ENCODE data around the gene AMOTL2.

AMOTL2 gene

GRCh38 chr3:134345202-134345601, 29.0 kb downstream of the AMOTL2 start:
- Mint-ChIP-seq H3K4me1 (no peaks in the 10 kb centered on the region), H3K27me3 (peaks cover 6% of the 10 kb centered on the region), H3K9me3 (peaks cover 5% of the 10 kb centered on the region), H3K36me3 (no peaks in the 10 kb centered on the region), H3K27ac (no peak overlapping the region), H3K4me3 (no peak overlapping the region)
- CTCF ChIA-PET: interaction anchor here (1.0 to 1.1 kb wide), 2 partner anchors 18 to 37 kb away, joined by 3 read pairs; no protein-coding TSS in a partner anchor
- DNase-seq: no peak

- peaks cover 5% of the 10 kb centered on the region for H3K9me3 Mint-ChIP-seq
- no peak overlapping the region for H3K4me3 Mint-ChIP-seq
- no peak for DNase-seq
- no peak overlapping the region for H3K27ac Mint-ChIP-seq
- H3K36me3 Mint-ChIP-seq: no peaks in the 10 kb centered on the region
- H3K27me3 Mint-ChIP-seq: peaks cover 10% of the 10 kb centered on the region
- CTCF ChIA-PET: no interaction called here
- no peaks in the 10 kb centered on the region for H3K4me1 Mint-ChIP-seq
Observed at GRCh38 chr3:134344560-134344959, 29.7 kb downstream of the AMOTL2 start.

GRCh38 chr3:134342259-134342658, 32.0 kb downstream of the AMOTL2 start:
- Mint-ChIP-seq H3K27ac (no peak overlapping the region), H3K4me1 (no peaks in the 10 kb centered on the region), H3K4me3 (no peak overlapping the region), H3K9me3 (peaks cover 5% of the 10 kb centered on the region), H3K36me3 (no peaks in the 10 kb centered on the region), H3K27me3 (peaks cover 12% of the 10 kb centered on the region)
- CTCF ChIA-PET: no interaction called here
- no peak for DNase-seq

- no peak overlapping the region for H3K27ac Mint-ChIP-seq
- DNase-seq: no peak
- no peak overlapping the region for H3K4me3 Mint-ChIP-seq
- peaks cover under 1% of the 10 kb centered on the region for H3K9me3 Mint-ChIP-seq
- H3K27me3 Mint-ChIP-seq: peaks cover 12% of the 10 kb centered on the region
- no peaks in the 10 kb centered on the region for H3K4me1 Mint-ChIP-seq
- no peaks in the 10 kb centered on the region for H3K36me3 Mint-ChIP-seq
- CTCF ChIA-PET: no interaction called here
Observed at GRCh38 chr3:134341389-134341788, 32.9 kb downstream of the AMOTL2 start.

- no peaks in the 10 kb centered on the region for H3K36me3 Mint-ChIP-seq
Observed at GRCh38 chr3:134340982-134341365, 33.3 kb downstream of the AMOTL2 start.

GRCh38 chr3:134340362-134340981, 33.8 kb downstream of the AMOTL2 start:
- Mint-ChIP-seq H3K36me3 (no peaks in the 10 kb centered on the region), H3K9me3 (no peaks in the 10 kb centered on the region), H3K4me1 (no peaks in the 10 kb centered on the region), H3K27me3 (peaks cover 12% of the 10 kb centered on the region), H3K27ac (no peak overlapping the region), H3K4me3 (no peak overlapping the region)
- CTCF ChIA-PET: no interaction called here
- DNase-seq: no peak

More at GRCh38 chr3:134340982-134341365, 33.3 kb downstream of the AMOTL2 start:
- no peak for DNase-seq
- Mint-ChIP-seq H3K4me3 (no peak overlapping the region), H3K4me1 (no peaks in the 10 kb centered on the region), H3K9me3 (no peaks in the 10 kb centered on the region), H3K27ac (no peak overlapping the region), H3K27me3 (peaks cover 12% of the 10 kb centered on the region)
- CTCF ChIA-PET: no interaction called here

- Mint-ChIP-seq H3K27me3 (peaks cover 10% of the 10 kb centered on the region), H3K9me3 (no peaks in the 10 kb centered on the region), H3K4me3 (no peak overlapping the region), H3K36me3 (no peaks in the 10 kb centered on the region), H3K27ac (no peak overlapping the region), H3K4me1 (no peaks in the 10 kb centered on the region)
- DNase-seq: no peak
- CTCF ChIA-PET: no interaction called here
Observed at GRCh38 chr3:134339913-134340312, 34.3 kb downstream of the AMOTL2 start.

DNA sequence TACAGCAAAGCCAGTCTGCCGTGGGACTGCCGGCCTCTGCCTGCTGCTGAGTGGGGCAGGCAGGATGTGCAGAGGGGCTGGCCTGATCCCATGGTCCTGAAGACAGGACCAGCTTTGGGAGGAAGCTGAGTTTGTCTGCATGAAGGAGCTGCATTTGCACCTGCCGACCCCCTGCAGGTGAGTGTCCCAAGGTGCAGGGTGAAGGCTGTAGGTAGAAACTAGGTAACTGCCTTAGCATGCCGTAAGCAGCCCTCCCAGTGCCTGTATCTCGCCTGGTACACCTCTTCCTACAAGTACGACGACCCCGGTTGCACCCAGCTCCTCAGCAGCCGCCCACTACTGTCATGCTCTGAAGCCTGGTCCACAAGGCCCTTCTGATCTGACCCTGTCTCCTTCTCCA, 34.9 kb downstream of the AMOTL2 start:
- CTCF ChIA-PET: interaction anchor here (0.9 to 1.8 kb wide), 2 partner anchors 32 to 128 kb away, joined by 3 to 4 read pairs; no protein-coding TSS in a partner anchor
- Mint-ChIP-seq H3K27me3 (peaks cover 14% of the 10 kb centered on the region), H3K4me3 (no peak overlapping the region), H3K9me3 (no peaks in the 10 kb centered on the region), H3K4me1 (no peaks in the 10 kb centered on the region), H3K36me3 (no peaks in the 10 kb centered on the region), H3K27ac (no peak overlapping the region)
- DNase-seq: no peak

DNA sequence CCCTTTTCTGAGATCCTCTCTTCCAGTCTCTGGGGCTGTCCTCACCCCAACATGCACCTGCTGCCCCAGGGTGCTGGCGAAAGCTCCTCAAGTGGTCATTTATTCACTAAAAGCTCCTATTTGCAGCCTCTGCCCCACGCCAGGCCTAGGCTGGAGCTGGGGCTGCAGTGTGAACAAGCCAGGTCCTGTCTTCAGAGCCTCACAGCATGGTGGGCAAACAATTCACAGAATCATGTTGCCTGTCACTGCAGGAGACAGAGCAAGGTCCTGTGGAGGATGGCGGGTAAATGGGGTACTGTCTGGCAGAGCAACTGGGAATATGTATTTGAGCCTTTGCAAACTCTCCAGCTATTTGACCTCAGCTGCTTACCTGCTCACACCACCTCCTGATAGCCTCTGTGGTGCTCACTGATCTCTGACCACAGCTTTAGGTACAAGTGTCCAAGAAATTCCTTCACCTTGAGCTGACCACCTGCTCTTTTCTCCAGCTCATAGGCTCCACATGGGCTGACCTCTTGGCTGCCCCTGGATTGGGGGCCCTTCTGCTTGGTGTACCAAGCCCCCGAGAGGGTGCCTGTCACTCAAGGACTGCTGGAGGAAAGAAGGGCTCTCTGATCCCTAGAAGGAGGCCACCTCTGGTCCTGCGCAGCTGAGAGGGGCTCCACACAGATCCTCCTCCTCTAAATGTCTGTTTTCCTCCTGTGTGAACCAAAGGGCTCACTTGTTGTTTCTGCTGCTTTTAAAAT, 35.6 kb downstream of the AMOTL2 start:
- no peak for DNase-seq
- Mint-ChIP-seq H3K36me3 (no peaks in the 10 kb centered on the region), H3K27me3 (peaks cover 20% of the 10 kb centered on the region), H3K27ac (no peak overlapping the region), H3K4me1 (no peaks in the 10 kb centered on the region), H3K9me3 (no peaks in the 10 kb centered on the region), H3K4me3 (no peak overlapping the region)
- CTCF ChIA-PET: interaction anchor here (0.9 to 1.8 kb wide), 3 partner anchors 31 to 144 kb away, joined by 3 to 4 read pairs (median 3); no protein-coding TSS in a partner anchor

DNA sequence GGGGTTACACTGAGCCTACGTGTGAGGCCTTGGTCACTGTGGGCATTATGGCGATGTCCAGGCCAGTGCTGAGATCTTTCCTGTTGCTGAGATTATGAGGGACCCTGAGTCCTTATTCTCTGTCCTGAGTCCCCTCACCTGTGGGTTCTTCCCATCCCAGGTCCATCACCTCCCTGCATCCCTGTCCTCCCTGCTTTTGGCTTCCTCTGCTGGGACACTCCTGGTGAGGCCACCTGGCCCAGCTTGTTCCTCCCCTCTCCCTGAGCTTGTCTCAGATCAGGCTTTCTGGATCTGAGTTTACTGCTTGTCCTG, 36.1 kb downstream of the AMOTL2 start:
- CTCF ChIA-PET: interaction anchor here (0.9 to 1.8 kb wide), 3 partner anchors 31 to 144 kb away, joined by 3 to 4 read pairs (median 3); no protein-coding TSS in a partner anchor
- no peaks in the 10 kb centered on the region for H3K36me3 Mint-ChIP-seq

GRCh38 chr3:134337511-134338200, 36.6 kb downstream of the AMOTL2 start:
- DNase-seq: no peak
- no peaks in the 10 kb centered on the region for H3K36me3 Mint-ChIP-seq
- H3K27me3 Mint-ChIP-seq: peaks cover 20% of the 10 kb centered on the region
- H3K4me1 Mint-ChIP-seq: no peaks in the 10 kb centered on the region
- H3K27ac Mint-ChIP-seq: no peak overlapping the region
- CTCF ChIA-PET: interaction anchor here (0.8 to 1.8 kb wide), 3 partner anchors 30 to 145 kb away, joined by 3 to 4 read pairs (median 4); no protein-coding TSS in a partner anchor
- no peaks in the 10 kb centered on the region for H3K9me3 Mint-ChIP-seq
- no peak overlapping the region for H3K4me3 Mint-ChIP-seq

More for the DNA sequence above, 36.1 kb downstream of the AMOTL2 start:
- H3K4me3 Mint-ChIP-seq: no peak overlapping the region
- no peaks in the 10 kb centered on the region for H3K4me1 Mint-ChIP-seq
- H3K27me3 Mint-ChIP-seq: peaks cover 20% of the 10 kb centered on the region
- no peak overlapping the region for H3K27ac Mint-ChIP-seq
- no peaks in the 10 kb centered on the region for H3K9me3 Mint-ChIP-seq
- no peak for DNase-seq

DNA sequence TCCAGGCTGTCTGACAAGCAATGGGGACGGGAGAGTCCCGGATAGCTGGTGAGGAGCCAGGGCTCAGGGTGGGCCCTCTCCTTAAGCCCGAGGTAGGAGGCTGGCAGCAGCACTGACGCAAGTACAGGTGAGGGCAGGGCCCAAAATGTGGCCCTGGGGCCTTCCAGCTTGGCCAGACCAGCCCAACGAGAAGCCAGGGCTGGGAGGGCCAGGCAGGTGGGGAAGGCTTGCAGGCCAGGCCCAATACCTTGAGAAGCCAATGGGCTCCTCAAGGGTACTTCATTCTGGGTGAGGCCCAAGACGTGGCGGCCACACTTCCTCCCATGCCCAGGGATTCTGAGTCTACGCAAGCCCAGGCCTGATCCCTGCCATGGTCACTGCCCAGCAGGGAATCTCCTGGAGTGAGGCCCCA, 37.2 kb downstream of the AMOTL2 start:
- Mint-ChIP-seq H3K4me3 (no peak overlapping the region), H3K4me1 (no peaks in the 10 kb centered on the region), H3K9me3 (no peaks in the 10 kb centered on the region), H3K36me3 (no peaks in the 10 kb centered on the region), H3K27me3 (peaks cover 20% of the 10 kb centered on the region), H3K27ac (no peak overlapping the region)
- CTCF ChIA-PET: interaction anchor here (0.8 kb wide), 1 partner anchor 41 kb away, joined by 4 read pairs; no protein-coding TSS in a partner anchor
- DNase-seq: no peak

DNA sequence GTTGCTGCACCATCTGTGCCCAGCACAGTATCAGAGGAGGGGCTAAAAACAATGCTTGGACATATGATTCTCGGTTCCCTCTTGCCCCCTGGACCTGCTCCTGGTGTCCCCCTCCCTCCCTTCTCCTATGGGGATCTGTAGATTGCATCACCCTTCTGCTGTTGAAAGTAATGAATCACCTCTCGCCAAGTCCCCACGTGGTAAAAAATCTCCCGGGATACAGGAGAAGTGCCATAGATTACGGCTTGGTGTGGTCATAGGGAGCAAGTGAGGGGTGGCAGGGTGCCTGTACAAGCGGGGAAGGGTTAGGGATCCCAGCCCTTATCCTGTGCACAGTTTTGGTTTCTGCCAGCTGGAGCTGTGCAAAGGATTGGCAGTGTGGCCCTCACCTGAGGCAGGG, 37.7 kb downstream of the AMOTL2 start:
- peaks cover 20% of the 10 kb centered on the region for H3K27me3 Mint-ChIP-seq
- H3K27ac Mint-ChIP-seq: no peak overlapping the region
- no peaks in the 10 kb centered on the region for H3K36me3 Mint-ChIP-seq
- DNase-seq: no peak
- H3K4me1 Mint-ChIP-seq: no peaks in the 10 kb centered on the region
- no peaks in the 10 kb centered on the region for H3K9me3 Mint-ChIP-seq
- H3K4me3 Mint-ChIP-seq: no peak overlapping the region
- CTCF ChIA-PET: interaction anchor here (0.8 kb wide), 1 partner anchor 42 kb away, joined by 4 read pairs; no protein-coding TSS in a partner anchor

- H3K4me1 Mint-ChIP-seq: no peaks in the 10 kb centered on the region
- CTCF ChIA-PET: no interaction called here
- no peaks in the 10 kb centered on the region for H3K9me3 Mint-ChIP-seq
- H3K27ac Mint-ChIP-seq: no peak overlapping the region
- DNase-seq: no peak
- H3K27me3 Mint-ChIP-seq: peaks cover 27% of the 10 kb centered on the region
- H3K36me3 Mint-ChIP-seq: no peaks in the 10 kb centered on the region
- no peak overlapping the region for H3K4me3 Mint-ChIP-seq
Observed at GRCh38 chr3:134334901-134335280, 39.4 kb downstream of the AMOTL2 start.

Data from activated naive CD4-positive, alpha-beta T cell treated with anti-CD3 and anti-CD28 coated beads, Interleukin-2, amount 10 ng/mL, durations not matched to agents 7 days and 5 days (primary cell).